A204.1 (cell line): ENCODE results near the gene PPA1.
"Not testable (repeated sequence)": the region's sequence is repeated elsewhere in the genome, so short reads cannot be mapped to it uniquely, and the experiment has no call there.

Experiments used
- FAIRE-seq: peaks from 2 replicates; lab custom pipeline; 2012; peaks lifted over from hg19 to GRCh38; lab: Jason Lieb, UNC

The PPA1 gene

DNA sequence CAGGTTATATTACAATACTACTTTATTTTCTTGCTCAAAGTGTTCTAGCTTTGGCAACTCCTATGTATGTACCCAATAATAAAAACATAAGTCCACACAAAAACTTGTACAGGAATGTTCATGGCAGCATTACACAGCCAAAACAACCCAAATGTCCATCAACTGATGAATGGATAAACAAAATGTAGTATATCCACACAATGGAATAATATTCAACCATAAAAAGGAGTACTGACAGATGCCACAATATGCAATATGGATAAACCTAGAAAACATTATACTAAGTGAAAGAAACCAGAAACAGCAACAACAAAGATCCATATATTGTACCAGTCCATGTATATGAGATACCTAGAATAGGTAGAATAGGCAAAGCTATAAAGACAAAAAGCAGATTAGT lies 21.0 kb downstream of the PPA1 start:
- no peak for FAIRE-seq

DNA sequence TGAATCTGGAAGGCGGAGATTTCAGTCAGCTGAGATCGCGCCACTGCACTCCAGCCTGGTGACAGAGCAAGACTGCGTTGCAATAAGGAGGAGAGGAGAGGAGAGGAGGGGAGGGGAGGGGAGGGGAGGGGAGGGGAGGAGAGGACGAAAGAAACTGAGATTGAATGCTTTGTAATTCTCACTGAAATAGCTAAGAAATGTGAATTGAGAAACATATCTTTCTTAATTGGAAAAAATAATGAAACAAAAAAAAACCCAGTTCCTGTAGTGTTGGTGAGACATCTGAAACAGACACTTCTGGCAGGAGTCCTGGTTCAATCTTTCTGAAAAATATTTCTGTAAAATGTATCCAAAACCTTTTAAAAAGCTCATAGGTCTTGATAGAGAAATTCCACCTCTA lies 26.5 kb downstream of the PPA1 start:
- no peak for FAIRE-seq

DNA sequence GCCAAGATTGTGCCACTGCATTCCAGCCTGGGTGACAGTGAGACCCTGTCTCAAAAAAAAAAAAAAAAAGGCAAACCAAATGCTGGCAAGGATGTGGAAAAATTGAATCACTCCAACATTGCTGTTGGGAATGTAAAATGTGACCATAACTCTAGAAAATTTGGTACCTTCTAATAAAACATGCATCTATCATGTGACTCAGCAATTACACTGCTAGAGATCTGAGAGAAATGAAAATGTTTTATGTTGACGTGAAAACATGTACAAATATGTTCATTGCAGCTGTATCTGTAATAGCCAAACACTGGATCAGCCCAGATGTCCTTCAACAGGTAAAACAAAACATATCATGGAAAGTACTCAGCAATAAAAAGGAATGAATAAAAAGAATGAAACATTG lies 32.1 kb downstream of the PPA1 start:
- FAIRE-seq: no peak

DNA sequence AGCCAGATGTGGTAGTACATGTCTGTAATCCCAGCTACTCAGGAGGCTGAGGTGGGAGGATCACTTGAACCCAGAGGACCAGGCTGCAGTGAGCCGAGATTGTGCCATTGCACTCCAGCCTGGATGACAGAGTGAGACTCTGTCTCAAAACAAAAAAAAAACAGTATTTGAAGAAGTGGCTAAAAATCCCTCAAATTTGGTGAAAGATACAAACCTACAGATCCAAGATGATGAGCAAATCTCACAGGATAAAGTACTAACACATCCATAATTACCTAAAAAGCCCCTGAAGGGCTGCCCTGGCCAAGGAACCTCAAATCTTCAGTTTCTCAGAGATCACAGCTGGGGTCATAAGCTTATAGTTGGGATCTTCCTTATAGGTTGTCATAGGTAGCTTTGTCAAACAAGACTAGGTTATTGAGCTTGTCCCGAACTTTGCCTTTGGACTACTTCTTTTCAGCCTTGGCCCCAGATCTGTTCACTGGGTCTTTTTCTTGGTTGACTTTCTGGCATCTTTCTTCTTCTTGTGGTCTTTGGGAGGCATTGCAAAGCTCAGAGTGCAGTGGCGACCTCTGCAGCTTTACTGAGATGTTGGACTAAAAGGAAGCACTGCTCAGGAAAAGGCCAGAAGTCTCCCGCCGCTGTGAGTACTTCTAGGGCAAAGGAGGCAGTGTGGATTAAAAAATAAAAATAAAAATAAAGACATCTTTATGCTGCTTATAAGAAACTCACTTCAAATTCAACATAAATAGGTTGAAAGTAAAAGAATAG lies 34.3 kb downstream of the PPA1 start:
- FAIRE-seq: no peak

DNA sequence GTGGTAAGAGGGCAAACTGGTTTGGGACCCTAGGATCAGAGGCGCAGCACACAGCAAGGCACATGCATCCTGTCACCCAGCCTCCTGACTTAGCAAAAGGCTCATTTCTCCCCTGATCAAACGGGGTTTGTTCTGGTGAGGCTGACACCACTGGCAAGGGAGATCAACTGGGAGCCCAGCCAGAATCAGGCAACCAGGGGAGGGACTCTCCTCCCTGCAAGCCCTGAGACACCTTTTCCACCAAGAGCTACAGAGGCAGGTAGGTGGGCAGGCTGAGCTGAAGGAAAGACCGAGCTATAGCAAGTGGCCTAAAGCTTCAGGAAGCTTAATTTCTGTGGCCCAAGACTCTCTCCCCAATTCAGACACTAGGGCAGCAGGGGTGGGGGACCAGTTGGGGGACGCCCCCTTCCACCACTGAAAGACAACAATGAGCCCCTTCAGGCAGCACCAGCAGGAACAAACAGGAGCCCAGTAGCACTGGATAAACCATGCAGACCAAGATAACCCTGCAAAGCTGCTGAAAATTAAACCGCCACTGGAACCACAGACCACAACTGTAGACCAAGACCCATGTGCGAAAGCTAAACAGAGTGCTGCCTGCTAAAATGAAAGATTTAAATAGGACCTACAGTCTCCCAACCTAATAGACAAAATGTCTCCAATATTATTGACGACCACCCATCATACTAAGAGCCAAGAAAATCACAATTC lies 35.8 kb downstream of the PPA1 start:
- FAIRE-seq: no peak

DNA sequence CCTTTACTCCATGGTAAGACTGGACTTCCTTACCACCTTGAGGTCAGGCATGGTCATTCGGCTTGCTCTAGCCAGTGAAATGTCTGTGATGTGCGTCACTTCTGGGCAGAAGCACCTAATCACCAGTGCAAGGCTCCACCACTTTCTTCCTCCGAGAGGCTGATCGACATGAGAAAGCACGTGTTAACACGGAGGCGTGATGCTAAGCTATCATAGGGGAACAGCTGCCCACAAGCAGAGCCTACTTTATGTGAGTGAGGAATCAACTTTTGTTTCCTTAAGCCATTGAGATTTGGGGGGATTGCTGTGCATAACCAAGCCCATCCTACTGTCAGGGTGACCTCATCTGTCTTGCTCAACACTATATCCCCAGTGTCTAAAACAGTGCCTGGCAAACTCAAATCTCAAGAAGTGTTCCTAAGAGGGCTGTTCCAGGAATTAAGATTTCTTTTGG lies 39.8 kb downstream of the PPA1 start:
- no peak for FAIRE-seq

DNA sequence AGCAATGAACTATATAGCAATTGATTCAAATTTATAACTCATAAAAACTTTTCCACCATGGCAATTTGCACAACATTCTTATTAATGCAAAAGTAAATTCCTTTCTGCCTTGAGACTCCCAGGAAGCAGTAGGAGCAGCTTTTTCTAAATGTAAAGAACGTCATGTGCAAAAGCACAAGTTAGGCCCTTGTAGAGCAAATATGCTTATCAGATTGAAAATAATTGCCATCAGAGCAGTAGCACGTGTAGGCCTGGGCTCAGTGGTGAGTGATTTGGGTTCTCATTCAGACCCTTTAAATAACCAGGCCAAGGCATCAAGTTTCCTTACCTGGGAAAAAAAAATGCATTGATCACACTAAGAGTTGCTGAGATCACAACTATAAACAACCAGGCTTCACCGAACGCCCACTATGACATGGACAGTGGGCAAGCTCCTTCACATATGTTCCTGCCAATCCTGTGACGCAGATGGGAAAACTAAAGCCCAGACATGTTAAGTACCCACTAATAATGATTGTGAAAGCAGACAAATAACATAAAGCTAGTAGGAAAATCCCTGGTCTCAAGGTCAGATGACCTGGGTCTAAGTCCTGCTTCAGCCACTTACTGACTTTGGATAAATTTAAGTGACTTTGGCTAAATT lies 40.8 kb downstream of the PPA1 start:
- no peak for FAIRE-seq

DNA sequence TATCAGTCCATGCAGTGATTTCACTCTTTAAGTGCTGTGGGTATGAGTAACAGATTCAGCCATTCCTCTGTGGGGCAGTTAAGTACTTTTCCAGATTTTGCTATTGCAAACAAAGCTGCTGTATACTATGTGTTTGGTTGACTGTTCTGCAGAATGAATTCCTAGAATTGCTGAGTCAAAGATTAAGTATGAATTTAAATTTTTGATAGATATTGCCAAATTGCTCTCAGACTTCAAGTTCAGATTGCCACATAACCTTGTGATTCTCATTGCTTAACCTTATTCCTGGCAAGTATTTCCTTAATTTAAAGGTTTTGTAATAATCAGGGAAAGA lies 41.3 kb downstream of the PPA1 start:
- no peak for FAIRE-seq

DNA sequence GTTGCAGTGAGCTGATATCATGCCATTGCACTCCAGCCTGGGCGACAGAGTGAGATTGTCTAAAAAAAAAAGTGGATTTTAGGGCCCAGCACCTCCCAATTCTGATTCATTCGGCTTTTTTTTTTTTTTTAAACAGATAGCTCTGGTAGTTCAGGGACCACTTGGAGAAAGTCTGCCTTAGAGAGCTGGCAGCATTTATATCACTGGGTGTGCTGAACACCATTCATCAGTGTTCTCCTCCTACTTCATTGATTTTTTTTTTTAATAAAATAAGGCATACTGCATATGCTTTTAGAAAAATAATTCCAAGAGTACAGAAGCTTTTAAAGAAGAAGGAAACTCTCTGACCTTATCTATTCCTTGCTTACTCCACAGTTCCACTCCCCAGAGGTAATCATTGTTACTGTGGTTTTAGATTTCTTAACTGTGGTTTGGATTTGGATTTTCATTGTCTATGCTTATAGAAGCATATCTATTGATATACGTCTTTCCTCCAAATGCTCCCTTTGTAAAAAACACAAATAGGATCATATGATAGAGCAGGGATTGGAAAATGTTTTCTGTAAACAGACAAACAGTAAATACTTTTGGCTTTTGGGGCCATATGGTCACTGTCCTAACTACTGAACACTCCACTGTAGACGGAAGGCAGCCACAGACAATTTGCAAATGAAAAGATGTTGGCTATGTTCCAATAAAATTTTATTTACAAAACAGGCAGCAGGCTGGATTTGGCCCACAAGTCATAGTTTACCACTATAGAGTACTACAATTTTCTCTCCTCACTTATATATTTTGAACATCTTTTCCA lies 41.9 kb downstream of the PPA1 start:
- no peak for FAIRE-seq

DNA sequence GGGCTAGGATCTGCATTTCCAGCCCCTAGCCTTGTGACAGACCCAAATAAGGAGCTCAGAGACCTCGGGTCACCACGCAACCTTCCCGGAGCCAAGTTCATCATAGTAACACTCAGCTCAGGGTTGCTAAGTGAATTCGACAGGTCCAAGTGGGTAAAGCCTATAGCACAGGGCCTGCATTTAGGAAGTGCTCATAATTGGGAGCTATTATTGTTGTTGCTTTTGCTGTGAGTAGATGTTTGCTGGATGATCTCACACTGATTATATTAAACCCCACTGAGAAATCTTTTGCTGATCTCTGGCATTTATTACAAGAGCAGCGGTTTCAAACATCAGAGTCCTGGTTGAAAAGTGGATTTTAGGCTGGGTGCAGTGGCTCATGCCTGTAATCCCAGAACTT lies 42.6 kb downstream of the PPA1 start:
- FAIRE-seq: no peak

DNA sequence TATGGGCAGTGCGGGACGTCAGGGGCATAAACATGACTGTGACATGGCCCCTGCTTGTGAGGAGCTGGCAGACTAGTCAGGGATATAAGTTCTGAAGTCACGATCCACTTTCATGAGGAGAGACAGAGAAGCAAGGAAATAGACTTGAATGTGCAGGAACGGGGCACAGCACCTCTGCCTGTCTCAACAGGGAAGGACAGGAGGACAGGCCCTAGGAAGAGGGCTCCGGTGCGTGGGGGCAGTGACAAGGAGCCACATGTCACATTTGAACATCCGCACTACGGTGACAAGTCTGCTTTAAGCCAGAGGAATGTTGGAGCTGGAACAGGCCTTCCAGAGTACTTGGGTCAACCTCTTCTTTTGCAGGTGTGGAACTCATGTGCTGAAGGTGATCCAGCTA lies 43.1 kb downstream of the PPA1 start:
- FAIRE-seq: no peak

DNA sequence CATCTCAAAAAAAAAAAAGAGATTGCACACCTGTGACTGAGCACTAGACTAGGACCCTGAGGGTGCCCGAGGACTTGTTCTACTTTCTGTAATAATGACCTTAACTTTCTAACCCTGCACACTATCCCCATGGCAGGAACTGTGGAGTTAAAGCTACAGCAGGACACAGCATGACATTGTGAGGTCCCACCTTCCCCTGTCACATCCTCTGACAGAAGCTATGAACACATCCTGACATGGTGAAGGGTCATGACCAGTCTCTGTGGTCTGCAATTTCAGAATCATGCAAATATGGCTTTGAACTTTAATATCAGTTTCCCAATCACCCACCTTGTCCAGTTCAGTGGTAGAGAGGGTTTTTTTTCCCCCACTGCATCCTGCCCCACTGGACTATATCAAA lies 44.5 kb downstream of the PPA1 start:
- FAIRE-seq: no peak

DNA sequence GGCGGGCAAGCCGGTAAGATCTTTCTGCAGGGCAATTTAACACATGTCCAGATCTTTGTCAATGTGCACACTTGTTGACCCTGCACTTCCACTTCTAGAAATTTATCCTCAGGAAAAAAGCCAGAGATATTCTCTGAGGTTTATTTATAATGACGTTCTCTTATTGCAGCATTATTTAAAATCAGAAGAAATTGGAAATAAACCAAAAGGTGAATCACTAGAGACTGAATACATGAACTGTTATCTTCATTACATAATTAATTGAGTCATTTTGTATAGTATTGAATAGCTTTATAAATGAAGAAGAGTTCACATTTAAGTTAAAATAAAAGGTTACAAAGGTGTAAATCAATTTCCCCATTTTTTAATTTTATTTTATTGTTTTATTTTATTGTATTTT lies 46.7 kb downstream of the PPA1 start:
- no peak for FAIRE-seq

DNA sequence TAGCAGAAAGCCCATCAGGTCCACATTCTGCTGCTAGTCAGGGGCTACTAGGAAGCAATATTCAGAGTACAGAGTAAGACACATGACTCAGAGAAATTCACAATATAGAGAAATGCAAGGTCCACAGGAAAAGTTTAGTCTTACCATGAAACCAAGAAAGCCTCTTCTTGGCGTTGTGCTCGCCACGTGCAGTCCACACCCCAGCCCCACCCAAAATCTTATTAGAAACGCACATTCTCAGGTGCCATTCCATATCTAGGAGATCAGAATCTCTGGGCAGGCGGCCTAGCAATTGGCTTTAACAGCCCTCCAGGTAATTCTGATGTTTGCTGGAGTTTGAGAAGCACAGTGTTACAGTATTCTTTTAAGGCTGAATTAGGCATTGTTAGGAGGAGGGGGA lies 47.1 kb downstream of the PPA1 start:
- no peak for FAIRE-seq

DNA sequence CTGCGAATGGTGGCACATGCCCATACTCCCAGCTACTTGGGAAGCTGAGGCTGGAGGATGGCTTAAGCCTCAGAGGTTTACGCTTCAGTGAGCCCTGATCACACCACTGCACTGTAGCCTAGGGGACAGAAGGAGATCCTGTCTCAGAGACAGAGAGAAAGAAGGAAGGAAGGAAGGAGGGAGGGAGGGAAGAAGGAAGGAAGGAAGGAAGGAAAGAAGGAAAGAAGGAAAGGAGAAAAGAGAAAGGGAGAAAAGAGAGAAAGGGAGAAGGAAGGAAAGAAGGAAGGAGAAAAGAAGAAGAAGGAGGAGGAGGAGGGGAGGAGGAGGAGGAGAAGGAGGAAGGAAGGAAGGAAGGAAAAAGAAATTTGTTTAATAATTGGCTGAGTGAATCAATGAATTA lies 49.9 kb downstream of the PPA1 start:
- no peak for FAIRE-seq

DNA sequence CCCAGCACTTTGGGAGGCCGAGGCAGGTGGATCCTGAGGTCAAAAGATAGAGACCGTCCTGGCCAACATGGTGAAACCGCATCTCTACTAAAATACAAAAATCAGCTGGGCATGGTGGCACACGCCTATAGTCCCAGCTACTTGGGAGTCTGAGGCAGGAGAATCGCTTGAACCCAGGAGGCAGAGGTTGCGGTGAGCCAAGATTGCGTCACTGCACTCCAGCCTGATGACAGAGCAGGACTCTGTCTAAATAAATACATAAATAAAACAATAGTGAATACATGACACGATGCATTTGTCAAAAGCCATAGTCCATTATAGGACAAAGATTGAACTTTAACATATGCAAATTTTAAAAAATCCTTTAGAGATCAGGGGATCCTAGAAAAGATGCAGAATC lies 54.0 kb downstream of the PPA1 start:
- FAIRE-seq: not testable (repeated sequence)

DNA sequence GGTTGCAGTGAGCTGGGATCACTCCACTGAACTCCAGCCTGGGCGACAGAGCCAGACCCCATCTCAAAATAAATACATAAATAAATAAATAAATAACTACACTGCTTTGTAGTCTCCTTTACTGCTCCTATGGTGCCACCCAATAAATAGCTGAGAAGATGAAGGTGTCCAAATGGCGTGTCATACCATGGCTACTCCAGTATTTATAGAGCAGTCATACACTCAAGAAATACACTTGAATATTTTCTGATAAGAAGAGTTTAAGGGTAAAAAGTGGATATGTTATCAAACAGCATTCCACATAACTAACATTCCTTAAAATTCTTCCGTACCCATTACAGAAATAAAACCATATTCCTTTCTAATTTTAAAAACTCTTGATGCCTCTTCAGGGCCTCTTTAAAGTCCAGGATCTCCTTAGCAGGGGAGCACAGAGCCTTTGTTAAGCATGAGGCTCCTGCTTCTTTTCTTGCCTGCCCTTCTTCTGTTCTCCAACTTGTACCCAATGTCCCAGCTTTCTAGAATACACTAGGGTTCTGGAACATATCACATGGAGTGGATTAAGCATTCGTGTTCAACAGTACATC lies 55.0 kb downstream of the PPA1 start:
- FAIRE-seq: no peak

DNA sequence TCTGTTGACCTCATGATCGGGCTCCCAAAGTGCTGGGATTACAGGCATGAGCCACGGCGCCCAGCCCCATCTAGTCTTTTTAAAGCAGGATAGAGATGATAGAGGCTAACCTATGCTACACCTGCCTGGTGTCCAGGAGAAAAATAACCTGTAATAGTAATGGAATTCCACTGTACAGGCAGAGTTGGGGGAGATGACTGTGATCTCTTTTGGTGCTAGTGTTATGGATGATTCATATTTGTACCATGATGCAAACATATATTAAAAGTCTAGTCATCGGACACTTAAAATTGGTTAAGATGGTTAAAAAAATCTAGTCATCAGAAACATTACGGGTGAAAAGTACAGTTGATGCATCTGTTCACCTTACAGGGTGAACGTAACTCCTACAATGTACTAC lies 56.8 kb downstream of the PPA1 start:
- no peak for FAIRE-seq

DNA sequence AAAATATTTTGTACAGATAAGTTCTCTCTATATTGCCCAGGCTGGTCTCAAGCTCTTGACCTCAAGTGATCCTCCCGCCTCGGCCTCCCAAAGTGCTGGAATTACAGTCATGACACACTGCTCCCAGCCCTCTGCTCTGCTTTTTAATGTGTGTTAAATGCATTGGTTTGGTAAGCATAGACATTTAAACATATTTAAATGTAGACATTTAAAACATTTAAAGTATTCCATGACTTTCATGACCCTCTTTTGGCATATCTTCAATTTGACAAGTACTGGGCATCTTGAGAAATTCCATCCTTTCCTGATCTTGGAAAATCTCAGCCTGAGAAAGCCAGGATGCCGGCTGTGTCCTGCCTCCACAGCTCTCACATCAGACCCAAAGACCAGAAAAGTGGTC lies 57.7 kb downstream of the PPA1 start:
- FAIRE-seq: no peak

DNA sequence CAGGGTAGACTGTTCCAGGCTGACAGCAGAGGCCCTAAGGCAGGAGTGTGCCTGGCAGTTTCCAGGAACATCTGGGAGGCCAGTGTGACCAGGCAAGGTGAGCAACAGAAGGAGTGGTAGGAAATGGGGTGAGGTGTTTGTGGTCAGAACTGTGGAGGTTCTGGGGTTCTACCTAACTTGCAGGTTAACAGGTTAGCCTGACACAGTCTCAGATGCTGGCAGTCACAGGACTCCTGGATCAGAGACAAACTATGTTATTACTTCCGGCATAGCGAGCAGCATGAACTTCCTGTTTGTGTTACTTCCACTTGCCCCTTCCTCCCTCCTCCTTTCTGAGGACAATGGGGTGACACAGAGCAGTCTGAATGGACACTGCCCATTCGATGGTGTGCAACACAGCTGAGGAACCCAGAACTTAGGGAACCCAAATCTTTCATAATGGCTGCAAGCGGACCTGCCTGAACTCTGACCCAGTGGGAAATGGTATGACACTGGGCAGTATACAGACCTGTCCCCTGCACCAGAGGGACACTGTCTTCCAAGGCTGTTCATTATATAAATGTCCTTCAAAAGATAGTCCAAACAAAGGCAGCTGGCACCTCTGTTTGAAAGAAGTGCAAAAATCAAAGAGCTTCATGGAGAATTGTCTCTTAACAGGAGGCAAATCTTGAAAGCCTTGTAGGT lies 59.0 kb downstream of the PPA1 start:
- FAIRE-seq: no peak

DNA sequence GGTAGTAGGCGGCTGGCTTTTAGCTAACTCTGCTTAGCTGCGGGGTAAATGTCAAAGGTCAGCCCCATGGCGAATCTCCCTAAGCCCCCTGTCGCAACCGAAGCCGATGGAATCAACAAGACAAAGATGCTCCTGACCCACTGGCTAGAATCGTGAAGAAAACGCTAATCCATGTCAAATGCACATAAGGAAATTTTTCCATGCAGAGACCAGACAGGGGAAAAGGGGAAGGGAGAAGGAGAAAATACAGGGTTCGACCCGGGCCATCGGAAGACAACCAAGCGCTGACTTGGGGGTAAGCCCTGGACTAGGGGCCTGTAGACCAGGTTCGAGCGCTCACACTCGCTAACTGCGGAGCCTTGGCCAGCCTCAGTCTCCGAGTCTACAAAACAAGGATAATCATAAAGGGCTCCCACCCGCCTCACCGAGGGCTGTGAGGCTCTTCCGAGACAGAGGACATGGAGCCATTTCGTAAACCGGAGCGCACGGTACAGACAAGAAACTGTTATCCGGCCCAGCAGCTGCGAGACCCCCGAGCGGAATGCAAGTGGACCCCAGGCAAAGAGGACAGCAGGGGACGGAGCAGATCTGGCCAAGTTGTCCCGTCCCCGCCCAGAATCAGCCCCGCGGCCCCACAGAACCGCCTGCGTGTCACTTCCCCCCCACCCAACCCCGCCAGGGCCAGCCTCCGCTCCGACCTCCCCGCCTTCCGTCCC lies 63.4 kb downstream of the PPA1 start:
- no peak for FAIRE-seq
